GM19240 (cell line): Measurements from ENCODE around the gene CDH23.

Experiments used
- DNase-seq: peaks from one replicate; pipeline ENCODE4 v3.0.0; 2011; ENCODE audit warnings: low spot score; ENCODE audit not compliant: insufficient read length

CDH23 gene

GRCh38 chr10:71653044-71653443, 256.3 kb downstream of the CDH23 start:
- no peak for DNase-seq

GRCh38 chr10:71656220-71656619, 259.5 kb downstream of the CDH23 start:
- DNase-seq, result no peak

GRCh38 chr10:71657604-71658466, 261.1 kb downstream of the CDH23 start:
- no peak for DNase-seq

- DNase-seq, result no peak
Observed at GRCh38 chr10:71658467-71658745, 261.7 kb downstream of the CDH23 start.

GRCh38 chr10:71659111-71659634, 262.5 kb downstream of the CDH23 start:
- no peak for DNase-seq

- no peak for DNase-seq
Observed at GRCh38 chr10:71659737-71660136, 263.0 kb downstream of the CDH23 start.

- DNase-seq, result no peak
Observed at GRCh38 chr10:71660313-71660712, 263.6 kb downstream of the CDH23 start.

GRCh38 chr10:71661060-71661622, 264.4 kb downstream of the CDH23 start:
- DNase-seq, result no peak

- no peak for DNase-seq
Observed at GRCh38 chr10:71661779-71662336, 265.1 kb downstream of the CDH23 start.

GRCh38 chr10:71663311-71663710, 266.6 kb downstream of the CDH23 start:
- DNase-seq, result no peak

GRCh38 chr10:71664585-71664984, 267.9 kb downstream of the CDH23 start:
- DNase-seq, result no peak

GRCh38 chr10:71665456-71665855, 268.7 kb downstream of the CDH23 start:
- DNase-seq, result no peak

GRCh38 chr10:71666639-71667386, 270.1 kb downstream of the CDH23 start:
- no peak for DNase-seq

GRCh38 chr10:71667387-71667752, 270.6 kb downstream of the CDH23 start:
- no peak for DNase-seq

- DNase-seq, result no peak
Observed at GRCh38 chr10:71671994-71672946, 275.6 kb downstream of the CDH23 start.

GRCh38 chr10:71675295-71675970, 278.7 kb downstream of the CDH23 start:
- DNase-seq, result no peak

GRCh38 chr10:71677261-71677660, 280.5 kb downstream of the CDH23 start:
- DNase-seq, result no peak

- DNase-seq, result no peak
Observed at GRCh38 chr10:71678057-71678805, 281.5 kb downstream of the CDH23 start.

- no peak for DNase-seq
Observed at GRCh38 chr10:71679425-71679824, 282.7 kb downstream of the CDH23 start.

- DNase-seq, result no peak
Observed at GRCh38 chr10:71681977-71682376, 285.3 kb downstream of the CDH23 start.
